ENCODE data around the gene F2RL2.

F2RL2 gene, protein sequence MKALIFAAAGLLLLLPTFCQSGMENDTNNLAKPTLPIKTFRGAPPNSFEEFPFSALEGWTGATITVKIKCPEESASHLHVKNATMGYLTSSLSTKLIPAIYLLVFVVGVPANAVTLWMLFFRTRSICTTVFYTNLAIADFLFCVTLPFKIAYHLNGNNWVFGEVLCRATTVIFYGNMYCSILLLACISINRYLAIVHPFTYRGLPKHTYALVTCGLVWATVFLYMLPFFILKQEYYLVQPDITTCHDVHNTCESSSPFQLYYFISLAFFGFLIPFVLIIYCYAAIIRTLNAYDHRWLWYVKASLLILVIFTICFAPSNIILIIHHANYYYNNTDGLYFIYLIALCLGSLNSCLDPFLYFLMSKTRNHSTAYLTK

DNA sequence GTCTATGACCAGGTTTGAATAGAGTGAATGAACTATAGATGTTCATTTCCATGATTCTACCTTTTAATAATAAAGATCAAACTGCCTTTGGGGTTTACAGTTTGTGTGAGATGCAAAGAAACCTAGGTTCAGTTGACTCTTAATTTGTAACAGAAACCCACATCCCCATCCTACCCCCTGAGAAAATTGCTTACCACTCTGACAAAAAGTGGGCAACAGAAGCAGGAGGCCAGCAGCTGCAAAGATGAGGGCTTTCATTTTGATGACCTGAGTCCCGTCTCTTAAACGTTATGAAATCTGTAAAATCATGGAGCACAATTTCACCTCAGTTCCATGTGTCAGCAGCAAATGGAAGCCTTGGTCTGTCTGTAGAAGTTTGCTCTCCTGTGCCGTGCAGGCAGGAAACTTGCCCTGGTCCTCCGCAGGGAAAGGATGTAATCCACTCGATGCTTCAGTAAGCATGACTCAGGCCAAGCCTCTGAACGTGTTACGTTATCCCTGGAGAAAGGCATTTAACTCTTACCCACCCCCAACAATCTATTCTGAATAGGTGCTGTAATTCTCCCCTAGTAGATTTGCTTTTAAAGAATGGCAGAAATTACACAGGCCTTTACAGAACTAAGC lies at the start of gene F2RL2:
Gene F2RL2 (minus strand): TSS at position 431 of the 624 bp plus-strand sequence. CDS start 173 bp downstream, at position 258.
- no peak for DNase-seq

DNA sequence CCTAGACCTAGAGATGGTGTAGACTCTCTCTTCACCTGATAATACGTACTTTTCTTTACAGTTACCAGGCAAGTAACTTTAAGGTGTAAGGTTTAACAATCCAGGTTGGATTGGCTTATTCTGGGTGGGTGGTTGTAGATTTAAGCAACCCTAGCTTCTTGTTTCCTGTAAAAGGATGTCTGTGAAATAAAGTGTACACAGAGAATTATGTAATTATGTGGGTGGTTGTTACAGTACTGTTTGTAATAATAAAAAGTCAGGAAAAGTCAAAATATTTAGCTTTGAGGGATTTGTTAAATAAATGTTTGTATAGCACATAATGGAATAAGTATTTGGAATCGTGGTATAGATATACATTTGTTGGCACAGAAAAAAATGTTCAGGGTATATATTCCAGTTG lies 49.0 kb upstream of the F2RL2 start:
- no peak for DNase-seq

GRCh38 chr5:76670508-76670907 lies 47.3 kb upstream of the F2RL2 start:
- no peak for DNase-seq

- DNase-seq, result no peak
These were observed 46.0 kb upstream of the F2RL2 start for GRCh38 chr5:76669245-76669644.

DNA sequence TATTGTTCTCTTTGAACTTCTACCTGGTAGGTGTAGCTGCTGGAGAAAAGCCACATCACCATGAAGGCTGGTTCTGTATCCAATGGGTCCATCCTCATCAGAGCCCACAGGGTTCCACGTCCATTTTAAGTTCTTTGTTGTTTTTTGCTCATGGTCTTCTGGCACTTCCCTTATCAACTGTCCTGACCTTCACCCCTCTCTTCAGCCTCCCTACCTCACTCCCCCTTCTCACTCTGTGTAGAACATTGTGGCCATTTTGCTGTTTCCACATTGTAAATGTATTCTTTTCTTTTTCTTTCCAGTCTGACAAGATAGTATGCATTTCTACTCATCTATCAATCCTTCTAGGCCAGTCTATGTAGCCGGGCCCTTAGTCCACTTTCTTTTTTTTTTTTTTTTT lies 44.3 kb upstream of the F2RL2 start:
- no peak for DNase-seq

DNA sequence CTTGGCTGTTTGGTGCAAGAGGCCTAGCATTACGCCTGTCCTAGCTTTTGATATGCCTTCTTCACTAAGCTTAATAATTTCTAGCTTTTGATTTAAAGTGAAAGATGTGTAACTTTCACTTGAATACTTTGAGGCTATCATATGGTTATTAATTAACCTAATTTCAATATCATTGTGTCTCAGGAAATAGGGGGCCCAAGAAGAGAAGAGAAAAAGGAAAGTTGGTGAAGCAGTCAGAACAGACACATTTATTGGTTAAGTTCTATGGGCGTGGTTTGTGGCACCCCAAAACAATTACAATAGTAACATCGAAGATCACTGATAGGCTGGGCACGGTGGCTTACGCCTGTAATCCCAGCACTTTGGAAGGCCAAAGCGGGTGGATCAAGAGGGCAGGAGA lies 40.9 kb upstream of the F2RL2 start:
- DNase-seq, result no peak

- DNase-seq, result no peak
These were observed 40.4 kb upstream of the F2RL2 start for GRCh38 chr5:76663573-76663972.

GRCh38 chr5:76662521-76662920 lies 39.3 kb upstream of the F2RL2 start:
- DNase-seq, result no peak

DNA sequence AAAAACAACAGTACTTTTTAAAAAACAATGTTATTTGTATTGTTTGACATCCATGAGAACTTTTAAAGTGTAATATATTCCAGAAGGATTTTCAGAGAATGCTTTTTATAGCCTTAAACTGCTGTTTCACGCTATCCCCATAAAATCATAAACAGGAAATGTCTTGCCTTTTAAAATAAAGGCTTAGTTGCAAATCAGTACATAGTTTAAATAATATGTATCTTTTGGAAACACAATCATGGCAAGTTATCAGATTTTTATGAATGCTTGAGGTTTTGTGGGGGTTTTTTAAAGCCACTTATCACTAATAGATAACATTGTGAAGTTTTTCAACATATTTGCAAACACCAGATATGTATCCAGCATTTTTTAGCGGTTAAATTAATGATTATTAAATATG lies 37.2 kb upstream of the F2RL2 start:
- DNase-seq, result no peak

DNA sequence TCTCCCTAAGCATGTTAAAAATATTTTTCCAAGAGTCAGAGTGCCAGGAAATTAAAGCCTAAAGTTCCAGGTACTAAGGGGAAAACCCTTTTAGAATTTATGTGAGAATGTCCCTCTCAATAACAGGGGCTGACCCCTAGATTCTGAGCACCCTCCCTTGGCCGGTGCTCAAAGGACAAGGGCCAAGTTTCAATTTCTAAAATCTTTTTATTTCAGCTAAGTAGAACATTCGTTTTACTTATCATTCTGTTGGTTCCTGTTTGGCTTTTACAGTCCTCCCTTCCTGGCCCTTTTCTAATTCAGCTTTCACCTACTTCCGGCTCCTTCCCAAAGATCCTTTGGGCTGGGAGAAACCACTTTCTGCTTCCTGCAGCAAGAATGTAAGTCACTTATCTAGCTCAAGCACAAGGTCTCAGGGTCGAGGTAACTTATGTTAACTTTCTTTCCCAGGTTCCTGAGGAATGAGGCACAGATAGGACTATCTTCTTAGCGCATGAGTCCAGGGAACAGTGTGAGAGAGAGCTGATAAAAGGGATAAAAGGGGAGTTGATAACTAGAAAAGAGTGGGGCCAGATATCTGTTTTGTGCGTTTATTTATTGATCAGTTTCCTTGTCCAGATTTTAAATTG lies 34.6 kb upstream of the F2RL2 start:
- DNase-seq, result no peak

DNA sequence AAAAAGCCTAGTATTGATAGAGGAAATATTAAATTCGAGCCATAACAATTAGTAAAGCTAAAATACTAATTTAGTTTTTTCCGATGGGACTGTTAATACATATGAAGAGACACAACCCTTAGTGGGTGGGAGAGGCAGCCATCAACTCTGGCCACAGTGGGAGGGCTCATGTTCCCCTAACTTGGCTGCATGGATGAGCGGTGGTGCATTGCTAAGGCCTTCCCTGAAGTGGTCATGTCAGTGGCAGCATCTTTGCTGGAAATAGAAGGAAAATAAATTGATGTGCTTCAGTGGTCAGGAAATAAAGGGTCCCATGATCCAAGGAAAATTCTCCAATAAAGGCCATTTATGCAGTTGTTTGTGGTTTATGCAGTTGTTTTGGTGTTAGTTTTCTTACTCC lies 33.9 kb upstream of the F2RL2 start:
- DNase-seq, result no peak

DNA sequence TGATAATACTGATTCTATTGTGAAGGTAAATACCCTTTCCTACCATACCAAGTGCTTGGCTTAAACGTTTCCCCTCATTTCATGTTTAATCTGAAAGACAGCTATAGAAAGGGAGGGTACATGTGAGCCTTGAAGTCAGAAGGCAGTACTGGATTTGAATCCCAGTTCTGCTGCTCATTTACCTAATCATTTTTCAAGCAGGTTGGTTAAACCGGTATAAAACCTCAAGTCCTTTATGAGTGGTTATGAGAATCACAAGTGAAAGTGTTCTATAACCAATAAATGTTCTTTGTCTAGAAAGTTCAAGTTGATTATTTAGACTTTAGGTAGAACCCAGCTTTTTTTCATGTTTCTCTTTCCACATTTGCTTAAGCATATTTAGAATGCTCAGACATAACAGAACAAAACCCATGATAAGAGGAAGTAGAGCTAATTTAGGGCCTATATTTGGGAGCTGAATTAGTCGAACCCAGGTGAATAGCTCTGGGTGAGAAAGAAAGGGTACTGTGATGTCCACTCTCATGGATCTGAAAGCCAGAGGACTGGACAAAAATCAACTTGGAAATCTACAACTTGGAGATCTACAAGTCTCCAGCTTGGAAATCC lies 29.7 kb upstream of the F2RL2 start:
- DNase-seq, result no peak

- no peak for DNase-seq
These were observed 25.9 kb upstream of the F2RL2 start for GRCh38 chr5:76649140-76649539.

DNA sequence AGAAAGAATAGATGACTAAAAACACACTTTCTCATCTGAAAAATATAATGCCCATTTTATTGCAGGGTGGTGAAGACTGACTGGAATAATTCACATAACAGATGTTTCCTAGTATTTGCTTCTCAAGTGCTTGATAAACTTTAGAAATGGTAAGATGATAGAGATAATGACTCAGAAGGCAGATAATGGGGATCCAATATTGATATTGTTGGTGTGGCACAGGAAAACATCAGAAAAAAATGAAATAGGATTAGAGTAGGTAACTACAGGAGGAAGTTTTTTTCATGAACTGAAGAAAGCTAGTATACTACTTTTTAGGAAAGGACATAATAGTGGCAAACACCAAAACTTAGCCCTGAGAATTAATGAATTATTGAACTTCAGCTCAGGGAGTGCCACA lies 20.2 kb upstream of the F2RL2 start:
- DNase-seq, result no peak

GRCh38 chr5:76642390-76643040 lies 19.3 kb upstream of the F2RL2 start:
- no peak for DNase-seq

DNA sequence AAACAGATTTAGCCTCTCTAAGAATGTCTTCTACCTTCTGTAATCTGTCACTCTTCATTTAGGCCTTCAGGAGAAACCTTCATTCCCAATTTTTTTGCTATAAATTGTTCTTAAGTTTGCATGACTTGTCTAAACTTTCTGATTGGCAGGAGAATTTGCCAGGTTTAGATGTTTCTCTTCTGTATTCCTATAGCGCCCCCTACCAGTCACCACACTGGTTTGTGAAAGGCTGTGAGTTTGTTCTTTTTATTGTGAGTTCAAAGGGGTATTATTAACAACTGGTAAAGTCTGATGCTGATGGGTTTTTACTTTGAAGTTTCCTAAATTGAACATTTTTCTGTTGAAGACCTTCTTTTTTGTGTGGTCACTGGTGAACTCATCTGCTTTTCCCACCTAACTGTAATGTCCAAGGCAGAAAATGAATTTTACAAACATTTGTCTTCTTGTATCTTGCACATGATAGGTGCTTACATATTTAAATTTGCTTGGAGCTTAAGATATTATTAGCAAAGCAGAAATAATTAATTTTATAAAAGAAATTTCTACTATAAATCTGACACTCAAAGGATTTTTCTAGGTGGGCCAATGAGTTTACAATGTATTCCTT lies 18.4 kb upstream of the F2RL2 start:
- no peak for DNase-seq

GRCh38 chr5:76638479-76638878 lies 15.3 kb upstream of the F2RL2 start:
- DNase-seq, result no peak

DNA sequence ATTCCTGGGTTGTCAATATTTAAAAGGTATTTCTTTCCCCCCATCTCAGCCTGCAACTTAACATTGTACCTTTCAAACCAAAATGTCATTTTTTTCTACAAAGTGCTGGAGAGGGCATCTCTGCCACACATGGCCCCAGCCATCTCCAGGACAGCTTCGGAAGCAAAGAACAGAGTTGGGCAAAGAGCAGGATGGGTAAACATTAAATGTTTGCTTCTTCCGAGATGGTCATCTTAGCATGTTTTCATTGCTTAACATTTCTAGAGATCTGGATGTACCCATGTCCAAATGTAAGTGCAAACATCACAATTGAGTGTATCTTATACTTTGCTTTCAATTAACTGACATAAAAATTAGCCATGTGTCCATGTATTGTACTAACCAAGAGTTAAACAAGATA lies 14.3 kb upstream of the F2RL2 start:
- no peak for DNase-seq

DNA sequence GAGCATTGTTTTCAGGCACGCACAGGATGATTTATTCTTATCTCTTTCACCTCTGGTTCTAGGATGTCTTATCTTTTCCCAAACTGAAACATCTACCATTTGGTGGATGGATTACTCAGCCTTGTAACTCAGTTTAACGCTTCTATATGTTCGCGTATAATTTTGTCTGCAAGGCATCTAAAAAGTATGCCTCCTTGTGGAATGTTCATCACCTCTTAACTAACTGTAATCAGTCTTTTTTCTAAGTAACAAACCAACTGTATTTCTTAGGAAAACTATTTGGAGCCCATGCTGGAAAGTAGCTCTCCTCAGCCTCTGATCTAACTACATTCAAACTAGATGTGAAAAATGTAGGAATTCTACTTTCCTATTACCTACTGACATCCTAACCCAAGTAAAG lies 11.5 kb upstream of the F2RL2 start:
- no peak for DNase-seq

GRCh38 chr5:76626738-76627137 lies 3.5 kb upstream of the F2RL2 start:
- no peak for DNase-seq

GRCh38 chr5:76625087-76625815 lies 2.0 kb upstream of the F2RL2 start:
- no peak for DNase-seq

GRCh38 chr5:76622076-76622475 lies 1.1 kb downstream of the F2RL2 start:
- DNase-seq, result no peak
